GM18511 (cell line): ENCODE data around the gene CHD6.
"Not testable (repeated sequence)": the region's sequence is repeated elsewhere in the genome, so short reads cannot be mapped to it uniquely, and the experiment has no call there.

Source experiments
- ATAC-seq: cut with Tn5 transposase; IDR thresholded peaks from one replicate; pipeline ENCODE4 v1.9.1; 2021; ENCODE audit warnings: mild to moderate bottlenecking, moderate library complexity; ENCODE audit not compliant: unreplicated experiment

Gene CHD6

GRCh38 chr20:41544472-41544871 lies 73.7 kb downstream of the CHD6 start:
- ATAC-seq, result no peak

DNA sequence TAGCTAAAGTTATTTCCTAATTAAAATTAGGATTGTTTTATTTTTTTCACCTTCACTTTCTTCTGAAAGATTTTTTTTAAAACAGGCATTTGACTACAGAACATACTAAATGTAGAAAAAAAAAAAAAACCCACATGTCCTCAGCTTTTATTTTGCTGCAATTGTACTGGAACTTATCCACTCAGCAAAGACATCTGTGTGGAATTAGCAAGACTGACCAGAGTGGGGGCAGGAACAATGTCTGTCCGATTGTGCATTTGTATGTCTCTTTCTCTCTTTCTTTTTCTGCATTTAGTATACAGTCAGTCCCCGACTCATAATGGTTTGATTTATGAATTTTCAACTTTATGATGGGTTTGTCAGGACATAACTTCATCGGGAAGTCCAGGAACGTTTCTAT lies 77.3 kb downstream of the CHD6 start:
- no peak for ATAC-seq

- no peak for ATAC-seq
Measured at GRCh38 chr20:41540459-41540858, 77.7 kb downstream of the CHD6 start.

GRCh38 chr20:41538810-41539596 lies 79.2 kb downstream of the CHD6 start:
- no peak for ATAC-seq

DNA sequence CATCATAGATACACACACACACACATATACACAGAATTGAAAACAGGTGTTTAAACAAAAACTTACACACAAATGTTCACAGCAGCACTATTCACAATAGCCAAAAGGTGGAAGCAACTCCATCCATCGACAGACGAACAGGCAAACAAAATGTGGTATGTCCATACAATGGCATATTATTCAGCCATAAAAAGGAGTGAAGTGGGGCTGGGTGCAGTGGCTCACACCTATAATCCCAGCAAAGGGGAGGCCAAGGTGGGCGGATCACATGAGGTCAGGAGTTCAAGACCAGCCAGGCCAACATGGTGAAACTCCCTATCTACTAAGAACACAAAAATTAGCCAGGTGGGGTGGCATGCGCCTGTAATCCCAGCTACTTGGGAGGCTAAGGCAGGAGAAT lies 80.3 kb downstream of the CHD6 start:
- no peak for ATAC-seq

DNA sequence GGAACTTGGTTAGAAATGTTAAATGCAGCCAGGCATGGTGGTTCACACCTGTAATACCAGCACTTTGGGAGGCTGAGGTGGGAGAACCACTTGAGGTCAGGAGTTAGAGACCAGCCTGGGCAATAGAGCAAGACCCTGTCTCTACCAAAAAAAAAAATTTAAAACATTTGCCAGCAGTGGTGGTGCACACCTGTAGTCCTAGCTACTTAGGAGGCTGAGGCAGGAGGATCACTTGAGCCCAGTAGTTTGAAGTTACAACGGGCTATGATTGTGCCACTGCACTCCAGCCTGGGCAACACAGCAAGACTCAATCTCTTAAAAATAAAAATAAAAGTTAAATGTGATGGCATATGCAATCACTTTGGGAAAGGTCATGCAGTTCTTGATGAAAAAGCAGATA lies 82.6 kb downstream of the CHD6 start:
- not testable (repeated sequence) for ATAC-seq

- ATAC-seq, result no peak
Measured at GRCh38 chr20:41534842-41535241, 83.3 kb downstream of the CHD6 start.

- ATAC-seq, result no peak
Measured at GRCh38 chr20:41534170-41534569, 84.0 kb downstream of the CHD6 start.

DNA sequence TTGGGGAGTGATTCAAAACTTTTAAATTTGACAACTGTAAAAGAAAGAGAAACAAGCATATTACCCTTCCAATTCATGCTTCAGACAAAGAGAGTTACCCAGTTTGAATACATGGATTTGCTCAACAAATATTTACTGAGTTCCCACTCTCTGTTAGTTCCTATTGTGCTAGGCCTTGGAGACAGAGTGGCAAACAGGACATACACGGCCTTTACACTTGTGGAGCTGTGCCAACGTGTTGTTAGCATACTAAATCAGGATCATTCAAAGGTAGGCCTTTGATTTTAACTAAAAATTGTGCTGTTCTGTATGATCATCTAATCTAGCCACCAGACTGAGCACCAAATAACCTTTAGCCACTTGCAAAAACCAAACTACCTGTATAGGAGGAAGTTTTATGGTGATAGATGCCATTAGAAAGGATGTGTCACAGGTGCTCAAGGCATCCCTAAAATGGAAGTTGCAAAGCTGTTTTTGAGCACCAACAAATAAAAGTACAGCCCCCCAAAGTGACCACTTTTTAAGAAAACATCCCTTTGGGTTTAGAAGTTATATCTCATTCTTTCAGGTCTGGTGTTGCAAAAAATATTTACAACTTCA lies 84.5 kb downstream of the CHD6 start:
- ATAC-seq, result no peak

GRCh38 chr20:41532935-41533334 lies 85.2 kb downstream of the CHD6 start:
- ATAC-seq, result no peak

DNA sequence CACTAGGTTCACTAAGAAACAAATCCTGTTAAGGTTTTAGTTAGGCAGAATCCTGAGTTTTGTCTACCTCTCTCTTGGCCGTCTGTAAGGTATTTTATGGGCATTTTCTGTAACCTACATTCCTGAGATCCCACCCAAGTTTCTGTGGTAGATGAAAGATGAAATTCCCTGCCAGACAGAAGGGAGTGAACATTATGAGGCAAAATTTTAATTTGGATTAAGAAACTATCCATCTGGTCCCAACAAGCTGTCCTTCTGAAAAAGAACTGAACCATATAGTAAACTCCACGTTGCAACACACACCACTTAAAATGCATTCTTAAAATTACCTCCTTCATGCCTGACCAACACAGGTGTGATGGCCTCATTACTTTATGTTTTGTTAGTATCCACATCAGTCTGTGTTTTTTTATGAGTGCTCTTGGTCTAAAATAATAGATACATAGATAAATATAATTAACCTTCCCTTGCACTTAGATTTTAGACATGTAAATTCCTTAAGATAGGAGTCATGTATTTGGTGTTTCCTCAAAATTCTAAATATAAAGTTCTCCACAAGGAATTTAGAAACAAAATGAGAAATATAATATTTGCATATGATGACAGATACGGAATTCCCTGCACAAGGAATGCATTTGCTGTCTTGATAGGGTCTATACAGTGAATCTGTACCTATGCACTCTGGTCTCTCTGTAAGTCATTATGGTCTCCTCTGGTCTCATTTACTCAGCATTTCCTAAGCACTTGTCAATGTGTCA lies 86.5 kb downstream of the CHD6 start:
- ATAC-seq, result no peak

DNA sequence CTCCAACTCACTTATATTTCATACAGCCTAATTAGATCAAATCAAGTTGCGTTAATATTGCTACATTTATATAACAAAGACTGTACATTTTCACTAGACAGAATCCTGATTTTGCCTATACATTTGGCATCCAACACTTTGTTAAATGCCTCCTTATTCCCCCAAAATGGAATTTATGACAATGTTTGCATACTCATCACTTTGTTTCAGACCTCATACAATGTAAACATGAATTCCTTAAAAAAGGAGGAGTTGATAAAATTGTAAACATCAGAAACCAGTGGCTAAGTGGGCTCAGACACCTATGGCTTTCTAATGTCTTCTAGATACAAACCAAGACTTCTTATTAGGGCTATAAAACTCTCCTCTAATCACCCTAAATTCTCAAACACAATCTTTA lies 87.3 kb downstream of the CHD6 start:
- ATAC-seq, result no peak

- no peak for ATAC-seq
Measured at GRCh38 chr20:41526327-41526726, 91.8 kb downstream of the CHD6 start.

DNA sequence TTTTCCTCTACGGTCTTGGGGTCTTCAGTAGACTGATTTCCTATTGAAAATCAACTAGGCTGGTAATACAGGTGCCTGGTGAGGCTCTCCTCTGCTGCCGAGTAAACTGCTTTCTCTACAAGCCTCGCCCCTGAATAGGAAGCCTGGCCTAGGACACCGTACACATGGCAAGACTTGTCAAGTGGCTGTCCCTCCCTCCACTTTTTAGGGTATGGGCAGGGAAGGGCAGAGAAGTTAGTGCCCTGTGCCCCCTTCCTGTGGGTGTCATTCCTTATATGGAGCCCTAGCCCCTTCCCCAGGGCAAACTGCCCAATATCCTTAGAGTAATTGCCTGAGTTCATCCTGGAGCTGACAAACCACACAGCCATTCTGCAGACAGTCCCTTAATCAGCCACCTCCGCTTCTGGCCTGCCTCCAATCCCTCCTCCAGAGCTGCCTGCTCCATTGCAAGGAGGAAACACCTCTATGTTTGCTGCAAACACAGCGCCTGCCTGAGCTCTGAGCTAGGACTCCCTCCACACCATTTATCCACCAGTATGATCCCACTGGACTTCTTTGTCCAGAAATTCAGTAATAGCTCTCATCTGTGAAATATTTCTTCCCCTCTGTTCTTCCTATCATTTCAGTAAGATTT lies 93.1 kb downstream of the CHD6 start:
- no peak for ATAC-seq

- ATAC-seq, result no peak
Measured at GRCh38 chr20:41523857-41524256, 94.3 kb downstream of the CHD6 start.

GRCh38 chr20:41513829-41514228 lies 104.3 kb downstream of the CHD6 start:
- ATAC-seq, result no peak

DNA sequence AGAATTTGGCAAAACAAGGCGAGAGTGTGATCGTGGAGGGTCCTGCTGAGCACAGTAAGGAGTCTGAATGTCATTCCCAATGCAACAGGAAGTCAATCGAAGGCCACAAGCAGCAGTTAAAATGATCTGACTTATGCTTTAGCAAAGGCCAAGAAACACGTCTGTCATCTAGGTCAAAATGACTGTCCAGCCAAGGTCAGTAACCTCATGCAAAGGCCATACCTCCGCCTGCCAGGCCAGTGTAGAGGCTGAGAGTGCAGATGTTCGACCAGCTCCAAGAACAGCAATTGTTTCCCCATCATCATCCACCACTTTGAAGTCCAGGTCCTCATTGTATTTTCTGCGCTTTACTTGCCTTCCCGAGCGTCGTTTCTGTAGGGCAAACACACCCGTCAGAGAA lies 105.6 kb downstream of the CHD6 start:
- ATAC-seq, result no peak

DNA sequence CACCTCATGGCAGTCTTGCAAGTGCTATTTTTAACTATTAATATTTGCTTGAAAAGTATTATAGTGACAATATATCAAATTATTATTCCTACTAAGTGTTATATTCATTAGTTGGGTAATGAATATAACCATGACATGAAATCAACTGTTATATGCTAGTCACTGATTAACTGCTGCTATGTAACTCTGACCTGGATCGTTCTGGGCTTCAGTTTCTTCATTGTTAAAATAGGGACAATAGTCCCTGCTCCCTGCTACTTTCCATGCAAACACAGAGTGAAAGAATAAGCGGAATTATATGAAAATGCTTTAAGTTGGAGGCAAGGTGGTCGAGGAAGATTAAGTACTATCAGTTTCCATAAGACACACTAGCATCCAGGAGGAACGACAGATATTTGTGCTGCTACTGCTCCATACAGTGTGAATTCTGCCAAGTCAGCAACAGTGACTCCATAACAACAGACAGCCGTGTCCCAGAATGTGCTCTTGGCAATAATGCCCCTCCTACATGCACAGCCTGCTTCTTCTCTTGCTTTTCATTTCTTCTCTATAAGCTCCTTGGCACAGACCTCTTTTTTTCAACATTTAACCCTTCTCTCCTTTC lies 107.2 kb downstream of the CHD6 start:
- ATAC-seq, result no peak

DNA sequence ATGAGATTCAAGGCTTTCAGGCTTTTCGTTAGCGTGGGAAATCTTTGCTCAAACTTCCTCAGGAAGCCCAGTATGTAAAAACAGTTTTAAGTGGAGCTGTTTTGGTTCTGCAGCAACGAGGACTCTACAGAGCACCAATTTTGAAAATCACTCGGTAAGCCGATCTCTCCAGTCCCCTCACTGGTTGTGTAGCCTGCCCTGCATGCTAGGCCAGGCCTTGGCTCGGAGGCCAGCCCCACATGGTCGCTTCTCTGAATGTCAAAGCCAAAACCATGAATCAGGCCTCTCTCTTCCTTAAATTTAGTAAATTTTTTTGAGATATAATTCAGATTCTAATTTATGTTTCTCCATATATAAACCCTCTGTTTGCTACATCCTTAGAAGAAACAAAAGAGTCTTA lies 108.0 kb downstream of the CHD6 start:
- ATAC-seq, result no peak

DNA sequence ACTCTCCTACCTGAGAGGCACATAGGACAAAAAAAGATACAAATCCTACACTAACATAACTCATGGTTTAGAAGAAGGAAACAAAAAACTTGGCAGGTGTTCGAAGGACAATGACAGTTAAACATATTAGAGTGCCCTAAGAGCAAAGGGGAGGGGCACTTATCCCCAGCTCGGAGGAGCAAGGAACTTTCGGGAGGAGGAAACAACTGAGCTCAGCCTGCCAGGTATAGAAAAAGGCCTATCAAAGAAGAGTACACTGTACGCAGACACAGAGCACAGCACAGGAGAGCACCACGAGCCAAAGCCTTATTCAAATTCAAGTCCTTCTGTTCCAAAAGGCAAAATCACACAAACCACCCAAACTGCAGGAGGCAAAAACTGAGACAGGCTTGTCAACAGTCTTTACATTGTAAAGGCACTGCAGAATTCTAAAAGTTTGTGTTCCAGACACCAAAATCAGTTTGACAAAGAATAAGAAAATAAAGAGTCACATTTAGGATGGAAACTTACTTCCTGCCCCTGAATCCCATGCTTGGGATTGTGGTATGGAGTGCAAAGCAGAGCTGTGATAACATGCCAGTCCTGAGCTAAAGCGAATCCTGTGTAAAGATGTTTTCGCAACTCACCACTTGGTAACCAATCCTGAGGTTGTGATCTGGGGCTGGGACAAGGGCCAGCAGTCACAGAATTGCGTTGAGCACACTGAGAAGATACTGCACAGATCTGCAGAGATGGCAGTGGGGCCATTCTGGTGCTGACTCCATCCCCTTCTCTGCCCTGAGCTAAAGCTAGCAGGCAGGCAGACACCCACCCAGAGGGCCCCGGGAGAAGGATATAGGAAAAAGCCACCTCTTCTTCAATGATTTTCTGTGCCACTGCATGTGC lies 108.6 kb downstream of the CHD6 start:
- no peak for ATAC-seq
